AG08395 (cell line): ENCODE measurements around the gene LRFN2.

ENCODE experiments used
- DNase-seq: peaks from one replicate; pipeline ENCODE4 v3.0.0; 2012; ENCODE audit warnings: mixed read lengths, low spot score

Gene LRFN2

DNA sequence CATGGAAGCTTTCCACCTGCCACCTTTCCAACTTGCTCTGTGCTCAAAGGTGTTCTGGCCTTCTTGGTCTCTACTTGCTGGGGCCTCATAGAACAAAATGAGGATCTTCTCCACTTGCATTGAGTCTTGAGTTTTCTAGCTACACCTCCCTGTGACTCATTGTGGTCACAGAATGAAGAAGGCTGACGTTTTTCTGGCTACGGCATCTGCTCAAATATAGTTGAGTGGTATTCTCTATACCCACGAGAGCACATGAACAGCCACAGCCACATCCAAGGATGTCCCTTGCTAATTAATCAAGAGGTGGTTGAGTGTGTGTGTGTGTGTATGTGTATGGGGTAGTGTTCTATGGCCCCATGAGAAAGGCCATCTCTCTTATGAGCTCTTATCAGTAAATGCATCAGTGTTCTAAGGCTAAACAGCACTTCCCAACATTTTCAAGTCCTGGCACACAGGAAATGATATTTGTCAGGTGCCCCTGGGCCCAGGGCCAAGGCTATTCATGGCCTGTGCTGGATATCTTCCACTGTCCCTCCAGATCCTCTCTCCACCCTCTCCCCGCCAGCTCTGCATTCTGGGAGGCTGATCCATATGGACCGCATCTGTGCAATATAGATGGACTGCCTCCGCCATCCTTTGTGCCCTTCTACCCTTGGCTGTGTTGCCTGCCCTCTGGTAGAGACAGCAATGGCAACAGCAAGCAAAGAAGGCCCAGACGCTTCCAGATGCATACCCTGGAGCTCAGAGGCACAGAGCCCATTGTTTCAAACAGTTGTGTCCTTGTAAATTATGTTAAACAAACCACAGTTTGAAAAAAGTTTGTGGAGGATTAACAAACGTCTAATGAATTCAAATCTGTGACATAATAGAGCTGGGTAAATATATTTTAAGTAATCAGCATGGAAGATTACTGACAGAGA is 150.2 kb downstream of the LRFN2 start:
- no peak for DNase-seq

DNA sequence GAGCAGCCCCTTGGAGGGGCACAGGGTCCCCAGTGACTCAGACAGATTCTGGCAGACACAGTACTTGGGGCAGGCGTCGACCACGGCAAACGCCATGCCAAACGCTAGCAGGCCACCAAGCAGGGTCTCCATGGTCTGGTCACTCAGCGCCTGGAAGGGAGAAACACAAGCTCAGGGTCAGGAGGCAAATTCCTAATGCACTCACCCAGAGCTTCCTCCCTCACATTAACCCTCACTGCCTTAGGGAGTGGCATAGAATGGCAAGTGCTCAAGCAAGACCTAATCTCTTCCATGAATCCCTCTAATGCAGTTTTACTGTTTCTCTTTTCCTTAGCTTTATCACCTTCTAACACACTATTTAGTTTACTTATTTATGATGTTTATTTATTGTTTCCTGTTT is 154.2 kb downstream of the LRFN2 start:
- no peak for DNase-seq

DNA sequence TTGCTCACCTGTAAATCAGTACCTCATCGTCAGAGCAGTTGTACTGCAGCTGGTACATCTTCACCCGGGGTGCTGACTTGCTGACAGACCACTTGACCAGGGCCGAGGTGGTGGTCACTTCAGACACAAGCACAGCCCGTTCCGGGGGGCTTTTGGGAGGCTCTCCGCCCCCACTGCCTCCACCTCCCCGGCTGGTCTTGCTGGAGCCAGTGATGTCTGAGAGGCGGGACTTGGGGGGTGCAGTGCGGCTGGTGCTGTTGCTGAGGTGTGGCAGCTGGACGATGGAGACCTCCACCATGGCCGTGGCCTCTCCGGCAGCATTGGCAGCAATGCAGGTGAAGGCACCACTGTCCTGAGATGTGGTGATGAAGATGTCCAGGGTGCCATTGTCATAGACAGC is 155.5 kb downstream of the LRFN2 start:
- DNase-seq: no peak

DNA sequence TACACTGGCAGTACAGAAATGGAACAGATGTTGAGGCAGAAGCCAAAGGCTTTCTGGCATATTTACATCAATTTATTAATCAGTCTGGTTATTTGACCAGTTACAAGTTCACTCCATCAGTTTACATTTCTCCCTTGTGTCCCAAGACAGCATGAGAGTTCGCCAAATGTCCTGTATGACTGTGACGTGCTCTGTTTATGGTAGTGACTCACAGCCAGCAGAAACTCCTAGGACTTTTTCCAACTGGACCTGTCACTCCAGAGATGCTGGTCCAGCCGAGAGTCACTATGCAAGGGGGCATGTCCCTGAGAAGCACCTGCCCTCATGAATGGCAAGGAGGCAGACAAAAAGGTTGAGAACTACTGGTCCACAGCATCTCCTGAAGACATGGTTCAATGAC is 160.0 kb downstream of the LRFN2 start:
- no peak for DNase-seq

DNA sequence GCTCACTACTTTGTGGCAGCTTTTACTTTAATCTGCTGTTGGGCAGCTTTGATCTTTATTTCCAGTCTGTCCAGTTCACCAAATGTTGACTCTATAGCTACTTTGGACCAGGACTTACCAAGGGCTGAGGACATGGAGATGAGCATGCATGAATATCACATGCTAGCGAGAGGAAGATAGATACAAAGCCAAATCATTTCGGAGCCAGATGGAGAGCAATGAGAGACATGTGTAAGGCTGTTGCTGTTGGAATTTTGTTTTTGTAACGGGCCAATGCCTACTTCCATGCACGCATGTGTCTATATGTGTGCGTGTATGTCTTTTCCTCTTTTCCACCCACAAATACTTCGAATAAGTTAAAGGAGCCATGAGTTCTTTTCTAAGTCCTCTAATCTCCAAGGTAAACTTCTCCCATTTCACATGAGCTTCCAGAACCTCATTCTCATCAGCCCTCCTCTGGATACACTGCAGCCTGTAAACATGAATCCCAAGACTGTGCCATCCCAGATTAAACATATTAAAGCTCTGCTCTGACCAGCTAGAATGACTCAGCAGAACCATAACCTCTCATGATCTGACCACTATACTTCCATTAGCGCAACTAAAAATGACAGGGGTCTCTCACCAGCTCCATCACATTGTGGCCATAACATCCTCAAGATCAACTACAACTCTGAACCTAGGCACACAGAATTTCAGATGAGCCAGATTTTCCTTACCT is 160.7 kb downstream of the LRFN2 start:
- DNase-seq: no peak

DNA sequence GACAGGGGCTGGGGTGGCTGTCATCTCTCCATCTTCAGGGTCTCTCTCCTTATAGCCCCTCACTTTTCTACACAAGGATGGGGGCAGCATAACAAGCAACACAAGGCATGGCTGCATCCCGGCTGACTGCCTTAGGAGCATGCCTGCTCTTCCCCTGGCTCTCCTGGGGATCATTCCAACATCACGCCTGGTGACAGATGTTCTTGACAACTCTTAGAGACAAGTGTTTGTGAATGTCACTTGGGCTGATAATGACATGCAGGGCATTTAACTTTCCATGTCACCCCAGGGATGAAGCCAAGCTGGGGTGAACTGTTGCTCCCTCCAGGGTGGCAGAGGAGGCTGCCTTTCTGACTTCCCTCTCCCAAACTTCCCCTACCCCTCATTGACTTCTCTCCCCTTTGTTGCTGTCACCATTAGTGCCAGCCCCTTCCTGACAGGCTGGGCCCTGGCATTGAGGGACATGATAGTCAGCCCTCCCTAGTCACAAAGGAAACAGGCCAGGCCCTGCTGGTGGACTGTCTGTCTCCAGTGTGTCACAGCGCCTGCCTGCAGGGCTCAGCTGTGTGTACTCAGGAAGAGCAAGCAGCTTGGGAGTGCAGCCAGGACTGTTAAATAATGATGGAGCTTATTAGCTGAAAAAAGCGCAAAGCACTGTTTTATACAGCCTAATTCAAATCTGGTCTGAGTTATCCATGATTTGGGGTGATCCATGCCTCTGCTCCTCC is 161.8 kb downstream of the LRFN2 start:
- DNase-seq: no peak

DNA sequence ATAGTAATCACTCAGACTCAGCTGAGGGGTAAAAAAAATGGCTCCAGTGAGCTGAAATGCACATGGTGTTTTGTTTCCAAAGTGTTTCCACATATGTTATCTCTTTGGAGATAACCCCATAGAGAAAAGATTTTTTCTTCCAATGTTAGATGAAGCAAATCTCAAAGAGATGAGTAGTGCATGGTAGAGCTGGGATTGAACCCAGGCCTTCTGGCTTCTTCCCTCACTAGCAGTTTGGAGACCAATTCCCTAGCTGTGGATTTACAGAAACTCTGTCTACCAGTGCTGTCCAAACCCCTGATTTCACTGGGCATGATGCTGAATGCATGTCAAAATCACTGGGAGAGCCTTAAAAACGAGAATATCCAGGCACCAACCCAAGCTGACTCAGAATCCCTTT is 165.1 kb downstream of the LRFN2 start:
- DNase-seq: no peak

DNA sequence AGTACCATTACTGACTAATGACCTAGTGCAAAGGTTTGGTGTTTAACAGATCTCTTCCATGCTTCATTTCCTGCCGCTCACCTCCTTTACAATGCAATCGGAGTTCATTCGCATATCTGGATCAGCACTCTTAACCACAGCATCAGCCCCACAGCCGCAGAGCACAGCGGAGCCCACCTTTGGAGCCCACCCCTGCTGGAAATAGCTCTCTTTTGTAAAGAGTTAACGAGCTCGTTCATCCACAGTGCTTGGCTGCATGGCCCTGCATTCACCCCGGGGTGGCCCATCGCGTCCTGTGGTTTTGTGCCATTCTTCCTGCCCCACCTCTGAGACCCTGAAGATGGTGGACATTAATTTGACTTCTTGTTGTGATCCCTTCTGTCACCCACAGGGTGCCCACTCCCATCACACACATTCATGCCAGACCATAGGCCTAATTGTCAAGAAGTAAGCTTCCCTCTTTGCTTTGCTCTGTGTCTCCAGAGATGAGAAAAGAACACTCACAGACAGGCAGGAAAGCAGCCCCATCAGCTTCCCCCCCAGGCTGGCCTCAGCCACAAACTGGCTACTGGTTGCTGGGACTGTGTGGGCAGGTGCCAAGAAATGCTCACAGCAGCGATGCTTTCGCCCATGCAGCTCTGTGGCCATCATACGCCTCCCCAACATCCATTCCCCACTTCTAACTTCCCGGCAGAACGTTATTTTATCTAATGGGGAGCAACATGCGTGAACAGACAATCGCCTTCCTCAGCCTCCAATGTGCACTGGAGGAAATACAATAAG is 167.0 kb downstream of the LRFN2 start:
- no peak for DNase-seq

DNA sequence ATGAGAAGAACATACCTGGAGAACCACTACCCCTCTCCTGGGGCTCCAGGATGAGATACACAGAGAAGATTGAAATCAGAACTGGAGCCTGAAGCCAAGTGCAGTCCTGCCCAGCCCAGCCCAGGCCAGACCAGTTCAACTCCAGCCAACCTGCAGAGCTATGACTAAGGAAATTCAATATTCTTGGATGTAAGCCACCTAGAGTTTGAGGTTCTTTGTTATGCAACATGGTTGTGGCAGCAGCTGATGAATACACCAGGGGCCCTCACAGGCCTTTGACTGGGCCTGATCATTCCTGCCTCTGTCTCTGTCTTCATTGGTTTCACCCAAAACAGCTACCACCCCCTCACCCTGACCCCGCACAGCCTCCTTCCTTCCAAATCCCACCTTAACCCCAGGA is 167.8 kb downstream of the LRFN2 start:
- DNase-seq: no peak

DNA sequence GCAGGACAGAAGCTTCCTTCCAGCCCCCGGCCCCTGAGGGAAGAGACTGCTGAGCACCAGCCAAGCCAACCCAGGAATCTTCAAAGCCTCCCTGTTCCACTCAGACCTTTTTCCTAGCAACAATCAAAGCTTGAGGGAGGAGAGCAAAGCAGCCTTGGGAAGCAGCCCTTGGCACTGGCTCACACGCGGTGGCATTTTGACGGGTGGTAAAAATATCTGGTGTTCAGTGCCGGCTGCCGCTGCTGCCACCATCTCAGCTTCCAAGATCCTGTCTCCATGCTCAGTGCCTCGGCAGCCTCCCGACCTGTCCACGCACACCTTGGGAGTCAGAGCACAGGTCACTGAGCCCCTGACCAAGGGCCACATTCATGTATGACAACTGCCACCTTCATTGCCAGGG is 170.1 kb downstream of the LRFN2 start:
- no peak for DNase-seq

DNA sequence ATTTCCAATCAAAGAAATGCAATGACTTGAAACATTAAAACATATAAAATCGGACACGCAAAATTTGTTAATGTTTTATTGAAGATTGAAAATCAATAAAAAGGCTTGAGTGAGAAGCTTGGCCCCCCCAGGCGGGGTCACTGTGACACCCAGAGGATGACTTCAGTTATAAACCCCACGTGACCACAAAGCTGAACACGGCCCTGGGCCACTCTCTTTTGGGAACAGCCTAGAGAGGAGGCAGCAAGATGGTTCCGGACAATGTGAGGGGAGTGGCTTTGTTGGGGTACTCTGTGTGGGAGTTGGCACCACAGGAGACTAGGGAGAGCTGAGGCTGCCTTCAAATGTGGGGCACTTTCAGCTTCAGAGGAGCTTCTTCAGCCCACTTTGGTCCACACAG is 172.5 kb downstream of the LRFN2 start:
- no peak for DNase-seq

DNA sequence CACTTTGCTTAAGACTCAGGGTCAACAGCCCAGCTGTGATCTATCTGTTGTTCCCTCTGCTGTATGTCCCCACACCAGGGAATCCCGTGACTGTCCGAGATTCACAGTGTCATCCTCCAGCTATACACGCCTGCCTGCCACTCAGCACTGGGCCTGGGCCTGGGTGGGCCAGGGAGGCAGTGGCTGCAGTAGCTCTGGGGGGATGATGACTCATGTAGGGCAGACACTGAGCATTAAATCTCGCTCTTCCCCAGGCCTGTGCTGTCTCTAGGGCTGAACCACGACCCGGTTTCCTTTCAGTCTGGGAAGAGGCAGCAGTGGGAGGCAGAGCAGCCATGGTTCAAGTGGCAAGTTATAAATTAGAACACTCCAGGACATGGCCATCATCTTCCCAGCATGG is 173.9 kb downstream of the LRFN2 start:
- DNase-seq: no peak

DNA sequence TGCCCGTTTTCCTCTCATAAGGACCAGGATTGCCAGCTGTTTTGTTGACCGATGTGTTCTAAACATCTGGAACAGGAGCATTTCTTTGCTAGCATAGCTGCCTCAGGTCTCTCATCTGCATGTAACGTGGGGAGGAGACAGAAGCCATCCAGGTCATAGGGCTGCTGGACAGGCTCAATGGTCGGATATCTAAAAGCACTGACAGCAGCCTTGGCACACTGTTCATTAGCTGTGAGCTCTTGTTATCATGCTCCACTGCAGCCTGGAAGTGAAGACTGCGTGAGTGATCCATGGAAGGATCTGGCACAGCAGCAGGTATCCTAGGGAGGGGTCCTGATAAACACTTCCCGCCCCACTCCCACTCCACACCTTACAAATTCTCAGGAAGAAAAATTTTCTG is 175.3 kb downstream of the LRFN2 start:
- DNase-seq: no peak

DNA sequence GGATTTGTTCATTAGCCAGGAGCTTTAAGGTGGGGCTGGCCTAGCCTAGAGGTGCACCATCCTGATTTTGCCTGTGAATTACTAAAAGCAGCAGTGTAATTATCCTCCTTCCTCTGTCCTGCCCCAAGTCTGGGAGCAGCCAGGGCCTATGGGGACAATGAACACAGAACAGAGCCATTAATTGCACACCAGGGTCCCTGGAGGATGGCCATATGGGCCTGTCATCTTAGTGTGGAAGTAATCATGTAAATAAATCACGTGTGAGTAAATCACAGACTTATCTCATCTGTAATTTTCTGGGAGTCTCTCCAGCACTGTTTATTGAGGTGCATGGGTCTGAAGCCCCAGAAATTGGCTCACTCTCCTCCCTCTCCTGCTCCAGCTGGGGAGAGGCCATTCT is 176.3 kb downstream of the LRFN2 start:
- no peak for DNase-seq

DNA sequence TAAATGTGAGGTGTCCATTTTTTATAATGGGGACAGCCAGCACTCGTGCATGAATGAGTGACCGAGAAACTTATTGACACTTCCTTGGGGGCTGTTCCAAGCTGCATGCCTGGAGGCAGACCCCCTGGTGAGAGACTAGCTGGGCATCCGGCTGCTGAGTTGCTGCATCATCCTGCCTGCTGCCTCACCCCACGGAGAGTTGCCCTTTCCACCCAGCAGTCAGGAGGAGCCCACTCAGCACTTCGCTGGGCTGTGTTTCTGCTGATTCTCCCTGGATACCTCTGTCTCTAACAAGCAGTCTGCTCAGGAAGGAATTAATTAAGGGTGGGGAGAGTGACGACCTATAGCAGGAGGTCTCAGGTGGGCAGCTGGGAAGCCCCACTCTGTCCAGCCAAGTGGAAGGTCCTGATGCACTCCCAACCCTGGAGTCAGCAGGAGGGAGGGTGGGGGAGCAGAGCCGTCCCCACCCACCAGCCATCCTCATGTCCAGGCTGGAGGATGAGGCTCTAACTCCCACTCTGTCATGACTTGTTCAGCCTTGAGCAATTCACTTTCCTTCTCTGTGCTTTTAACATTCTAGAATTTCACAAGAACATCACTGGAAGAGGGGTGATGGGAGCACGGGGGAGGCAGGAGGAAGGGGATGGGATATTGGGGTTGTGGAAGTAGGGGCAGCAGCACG is 177.3 kb downstream of the LRFN2 start:
- no peak for DNase-seq

DNA sequence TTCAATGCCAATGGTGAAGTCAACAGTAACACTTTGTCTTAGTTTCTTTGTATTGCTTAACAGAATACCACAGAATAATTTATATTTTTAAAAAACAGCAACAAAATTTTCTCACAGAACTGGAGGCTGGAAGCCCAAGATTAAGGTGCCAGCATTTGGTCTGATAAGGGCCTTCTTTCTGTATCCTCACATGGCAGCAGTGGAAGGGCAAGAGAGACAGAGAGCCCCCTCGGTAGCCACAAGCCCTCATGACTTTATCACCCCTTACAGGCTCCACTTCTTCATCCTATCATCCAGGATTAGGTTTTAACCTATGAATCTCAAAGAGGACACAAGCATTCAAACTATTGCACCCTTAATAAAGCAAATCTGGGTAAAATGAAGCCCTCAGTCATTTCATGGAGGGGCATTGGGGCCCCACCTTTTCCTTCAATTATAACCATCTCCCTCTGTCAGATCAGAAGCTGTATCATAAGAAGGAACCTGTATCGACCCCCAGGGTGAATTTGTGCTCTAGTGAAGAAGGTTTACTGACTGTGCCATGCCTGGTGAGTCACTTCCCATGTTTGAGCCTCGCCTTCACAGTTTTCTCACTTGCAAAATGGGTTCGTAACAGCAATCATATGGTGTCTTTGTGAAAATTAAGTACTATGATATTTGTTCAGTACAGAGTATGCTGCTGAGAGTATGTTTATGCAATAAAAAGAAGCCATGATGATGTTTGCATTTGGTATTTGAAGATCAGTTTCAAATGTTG is 178.2 kb downstream of the LRFN2 start:
- no peak for DNase-seq

DNA sequence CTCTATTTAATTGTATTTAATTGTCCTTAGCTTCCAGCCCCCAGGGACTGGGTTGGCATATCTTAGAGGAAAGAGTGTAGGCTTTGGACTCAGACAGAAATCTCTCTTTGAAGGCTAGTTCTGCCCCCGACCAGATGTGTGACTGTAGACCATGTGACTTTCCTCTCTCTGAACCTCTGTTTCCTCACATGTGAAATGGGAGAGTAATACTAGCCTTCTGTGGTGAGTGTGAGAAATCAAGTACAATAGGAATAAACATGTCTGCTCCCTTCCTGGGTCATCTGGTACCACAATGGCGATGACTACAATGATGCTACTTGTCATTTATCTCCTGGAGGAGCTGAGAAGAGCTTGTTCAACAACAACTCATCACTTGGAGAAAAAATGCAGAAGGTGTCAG is 179.9 kb downstream of the LRFN2 start:
- DNase-seq: no peak

DNA sequence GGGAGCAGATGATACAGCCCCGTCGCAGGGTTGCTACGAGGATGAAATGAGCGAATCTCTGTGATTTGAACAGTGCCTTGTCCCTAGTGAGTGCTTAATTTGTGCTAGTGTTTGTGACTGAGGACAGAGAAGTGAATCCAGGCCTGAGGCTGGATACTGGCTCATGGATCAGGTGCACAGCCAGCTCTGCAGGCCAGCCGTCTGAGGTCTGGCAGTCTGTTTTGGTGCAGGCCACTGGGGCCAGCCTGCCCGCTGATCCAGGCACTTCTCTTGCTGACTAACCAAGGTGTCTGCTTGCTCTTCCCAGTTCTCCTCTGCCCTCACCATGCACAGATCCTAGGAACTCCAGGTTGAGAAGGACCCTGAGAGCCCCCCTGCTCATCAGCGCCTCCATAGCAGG is 181.0 kb downstream of the LRFN2 start:
- DNase-seq: no peak

DNA sequence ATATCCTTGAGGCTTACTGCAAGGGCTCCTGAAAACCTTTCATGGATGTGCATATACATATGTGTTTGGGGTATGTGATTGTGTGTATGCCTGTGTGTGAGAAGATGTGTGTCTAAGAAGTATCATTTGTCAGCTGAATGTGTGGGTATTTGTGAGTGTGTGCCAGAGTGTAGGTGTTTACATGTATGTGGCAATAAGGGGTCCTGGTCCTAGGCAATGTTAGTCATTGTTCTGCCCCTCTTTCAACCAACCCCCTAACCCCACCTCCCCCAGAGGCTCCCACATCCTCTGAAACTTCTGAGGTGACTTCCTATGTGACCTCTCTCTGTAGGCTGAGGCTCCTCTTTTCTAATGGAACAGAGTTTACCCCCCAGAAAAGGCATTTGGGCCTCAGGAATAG is 186.4 kb downstream of the LRFN2 start:
- DNase-seq: no peak

DNA sequence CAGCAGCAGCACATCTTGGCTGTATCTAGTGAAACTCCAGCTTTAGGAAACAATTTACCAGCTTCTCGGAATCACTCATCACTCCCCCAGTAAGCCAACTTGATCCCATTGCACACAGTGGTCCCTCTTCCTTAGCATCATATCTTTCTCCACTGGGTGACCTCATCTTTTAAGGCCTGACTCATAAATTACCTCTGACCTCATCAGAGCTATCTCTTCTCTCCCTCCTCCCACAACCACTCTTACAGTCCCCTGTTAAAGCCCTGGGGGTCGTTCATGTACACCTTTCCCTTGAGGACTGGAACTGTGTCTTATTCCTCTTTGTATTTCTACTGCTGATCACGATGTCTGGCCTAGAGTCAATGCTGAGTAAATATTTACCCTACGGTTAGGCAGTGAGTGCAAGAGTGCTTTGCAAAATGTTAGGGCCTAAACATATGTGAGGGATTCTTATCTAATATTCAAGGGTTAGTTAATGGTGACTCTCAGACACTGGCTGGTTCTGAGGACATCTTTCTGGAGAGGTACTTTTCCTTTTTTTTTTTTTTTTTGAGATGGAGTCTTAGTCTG is 187.2 kb downstream of the LRFN2 start:
- no peak for DNase-seq
